IMR-90 (cell line): ENCODE results near the gene POMGNT2.

Source experiments
- BHLHE40 ChIP-seq: fragments of 150-350 bp; IDR thresholded peaks from 2 replicates; pipeline ENCODE4 v1.6.1; 2016; ENCODE audit warnings: mild to moderate bottlenecking, low read depth, low read length
- MAFK ChIP-seq: IDR thresholded peaks from 2 replicates; pipeline ENCODE4 v1.6.1; 2012; ENCODE audit warnings: low read depth, low read length, improper control_type of control experiment
- POLR2A ChIP-seq: IDR thresholded peaks from 2 replicates; pipeline ENCODE4 v1.6.1; 2012; ENCODE audit warnings: mild to moderate bottlenecking, low read depth, low read length
- RAD21 ChIP-seq: IDR thresholded peaks from 2 replicates; pipeline ENCODE4 v1.6.1; 2012; ENCODE audit warnings: low read length, improper control_type of control experiment
- RCOR1 ChIP-seq: IDR thresholded peaks from 2 replicates; pipeline ENCODE4 v1.6.1; 2012; ENCODE audit warnings: mild to moderate bottlenecking, low read length, improper control_type of control experiment; ENCODE audit not compliant: insufficient replicate concordance
- USF2 ChIP-seq: fragments of 150-350 bp; IDR thresholded peaks from 2 replicates; pipeline ENCODE4 v1.6.1; 2017; ENCODE audit warnings: mild to moderate bottlenecking, antibody characterized with exemption, low read length, low read depth
- TF ChIP-seq, protein P1 (sequence below): conservative IDR thresholded peaks from 2 replicates; pipeline ENCODE4 v1.5.1; 2012; ENCODE audit warnings: mild to moderate bottlenecking, low read depth, low read length, improper control_type of control experiment

- TF ChIP-seq, protein P1, sequence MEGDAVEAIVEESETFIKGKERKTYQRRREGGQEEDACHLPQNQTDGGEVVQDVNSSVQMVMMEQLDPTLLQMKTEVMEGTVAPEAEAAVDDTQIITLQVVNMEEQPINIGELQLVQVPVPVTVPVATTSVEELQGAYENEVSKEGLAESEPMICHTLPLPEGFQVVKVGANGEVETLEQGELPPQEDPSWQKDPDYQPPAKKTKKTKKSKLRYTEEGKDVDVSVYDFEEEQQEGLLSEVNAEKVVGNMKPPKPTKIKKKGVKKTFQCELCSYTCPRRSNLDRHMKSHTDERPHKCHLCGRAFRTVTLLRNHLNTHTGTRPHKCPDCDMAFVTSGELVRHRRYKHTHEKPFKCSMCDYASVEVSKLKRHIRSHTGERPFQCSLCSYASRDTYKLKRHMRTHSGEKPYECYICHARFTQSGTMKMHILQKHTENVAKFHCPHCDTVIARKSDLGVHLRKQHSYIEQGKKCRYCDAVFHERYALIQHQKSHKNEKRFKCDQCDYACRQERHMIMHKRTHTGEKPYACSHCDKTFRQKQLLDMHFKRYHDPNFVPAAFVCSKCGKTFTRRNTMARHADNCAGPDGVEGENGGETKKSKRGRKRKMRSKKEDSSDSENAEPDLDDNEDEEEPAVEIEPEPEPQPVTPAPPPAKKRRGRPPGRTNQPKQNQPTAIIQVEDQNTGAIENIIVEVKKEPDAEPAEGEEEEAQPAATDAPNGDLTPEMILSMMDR, result no peak
- TF ChIP-seq RCOR1 (no peak), POLR2A (no peak), USF2 (no peak), MAFK (no peak), RAD21 (no peak), BHLHE40 (no peak)
These were observed 8.3 kb downstream of the POMGNT2 start for GRCh38 chr3:43097400-43098080.
